K562 (cell line): ENCODE measurements around the gene MMEL1. TPM values are rescaled to one million over a fixed set of nuclear protein-coding genes. Genes with fewer than 3 reads are reported as not detected.

Experiments
- SOX6 ChIP-seq: fragments of 450-650 bp; IDR thresholded peaks from 2 replicates; pipeline ENCODE4 v1.6.1; 2014; ENCODE audit warnings: mild to moderate bottlenecking
- ZNF318 ChIP-seq, 2 experiments: fragments of 450-650 bp; IDR thresholded peaks; 2 replicates each; pipeline ENCODE4 v1.6.1; 2016; ENCODE audit warnings: mild to moderate bottlenecking in 2 of 2, borderline replicate concordance in 1 of 2, low read depth in 1 of 2, moderate library complexity in 1 of 2
- ZNF586 ChIP-seq: fragments of 450-650 bp; formaldehyde crosslinking; conservative IDR thresholded peaks from 2 replicates; pipeline ENCODE4 v1.4.0; 2020; ENCODE audit warnings: mild to moderate bottlenecking, moderate library complexity
- polyA plus RNA-seq, 8 experiments: library from polyadenylated mRNA; depleted of rRNA in 4 of 8; stranded (reverse) in 5 of 8; unstranded in 3 of 8; fragments of >200 nt; fragmentation: Nextera tagmentation in 2 of 8; fragmentation: Illumina TruSeq in 1 of 8; extraction: Ambion mirVana in 2 of 8; extraction: Trizol in 1 of 8; gene quantifications; 2 replicates each; pipeline versions ENCODE4 v1.2.1 to v1.2.3, GENCODE V29; 2011 to 2014; ENCODE audit warnings: inconsistent platforms in 1 of 8, missing spikeins in 1 of 8
- total RNA-seq, 7 experiments: library from RNA; depleted of rRNA in 6 of 7; stranded (reverse); fragments of >200 nt in 6 of 7; fragmentation: Illumina TruSeq in 2 of 7; extraction: Trizol in 2 of 7; gene quantifications; 2 replicates each; pipeline versions ENCODE4 v1.2.1 to v1.2.3, GENCODE V29; 2011 to 2021; ENCODE audit warnings: low replicate concordance in 1 of 7

MMEL1 gene
- total and polyA plus RNA-seq, 9 of the 15 experiments (the other 6 are each of a cell fraction or from before 2014, with no cell fraction given) = not detected

- TF ChIP-seq ZNF318 (IDR thresholded peaks at IDR 0.05; ENCODE audit: borderline replicate concordance in 1 of 2, low read depth in 1 of 2) = no peak
- TF ChIP-seq ZNF586 (CRISPR knock-in tag) = no peak
- TF ChIP-seq SOX6 = 0 out of 2 replicates have a peak, but pooled peaks have one; percentile 29
These were observed 72.3 kb downstream of the MMEL1 start (continued) for GRCh38 chr1:2560299-2561073.
